ENCODE data around the gene PLA2G3. TPM values are rescaled to one million over a fixed set of nuclear protein-coding genes. Genes with fewer than 3 reads are reported as not detected.
A peak's percentile ranks its signal among the peaks of the same experiment; 100 is the strongest.

The PLA2G3 gene
- total and polyA plus RNA-seq, 2 donors (not counting 3 experiments of a cell fraction or from before 2014, with no cell fraction given) = 0.75 to 0.84 TPM

- peak overlapping the region; percentile 95 for H3K4me2 ChIP-seq (ENCODE audit: insufficient read depth, low read length)
- peaks cover 19% of the 10 kb centered on the region for H3K4me1 ChIP-seq (ENCODE audit: control insufficient read depth, extremely low read depth, insufficient read depth, low read length)
- H3K9me3 ChIP-seq (replicated peaks; ENCODE audit: control insufficient read depth, insufficient read depth, low read length) = no peaks in the 10 kb centered on the region
- intact Hi-C loops (cut with micrococcal nuclease) = loop anchor here (5.0 kb wide), 1 partner anchor 71 kb away; no protein-coding TSS in a partner anchor
- ChIA-PET POLR2A (no interaction called here), CTCF (interaction anchor here (1.8 to 17.9 kb wide), 5 partner anchors 12 to 111 kb away, joined by 5 to 231 read pairs (median 22); partner anchors contain the start of gene SELENOM)
- dilution Hi-C loops (cut with MboI; ENCODE audit: extremely low pct_ligation_motif_present, low sequenced_read_pairs) = no loop called here
- no TSS peak for BruUV-seq (replicated peaks)
- H2AFZ ChIP-seq (ENCODE audit: low read depth, low read length) = no peak overlapping the region
- no peak for DNase-seq (ENCODE audit: low read depth, low spot score)
- TF ChIP-seq MAX (IDR thresholded peaks at IDR 0.05; ENCODE audit: insufficient read depth, insufficient read length) (no peak), JUN (IDR thresholded peaks at IDR 0.05; ENCODE audit: borderline replicate concordance, insufficient read depth, insufficient read length, low read depth) (no peak), MYC (IDR thresholded peaks at IDR 0.05; ENCODE audit: low read depth, low read length) (no peak), GATA2 (IDR thresholded peaks at IDR 0.05; ENCODE audit: insufficient read depth, insufficient read length, low read depth, low read length) (no peak)
- H3K4me3 ChIP-seq (replicated peaks in 1 of 3; ENCODE audit: insufficient read depth in 1 of 3, low read depth in 1 of 3, low read length in 3 of 3) = peak overlapping the region in 1 of 3 experiments; percentile 52
- H3K9me1 ChIP-seq (replicated peaks; ENCODE audit: control insufficient read depth, extremely low read depth, insufficient read depth, low read length) = no peaks in the 10 kb centered on the region
- no peak for FAIRE-seq
- H3K27me3 ChIP-seq (ENCODE audit: control insufficient read depth in 2 of 2, insufficient read depth in 2 of 2, low read length in 2 of 2) = no peaks in the 10 kb centered on the region
- peaks cover 39% of the 10 kb centered on the region for H3K79me2 ChIP-seq (ENCODE audit: control insufficient read depth, insufficient read depth, low read length)
- H3K27ac ChIP-seq (ENCODE audit: insufficient read depth, low read depth, low read length) = no peak overlapping the region
- peaks cover 2 to 3% of the 10 kb centered on the region in 2 experiments for H3K36me3 ChIP-seq (ENCODE audit: control insufficient read depth in 2 of 2, extremely low read depth in 1 of 2, insufficient read depth in 2 of 2, low read length in 2 of 2)
- no peak overlapping the region for H3K9ac ChIP-seq (replicated peaks; ENCODE audit: extremely low read depth, insufficient read depth, low read length)
- no peaks in the 10 kb centered on the region for H4K20me1 ChIP-seq (replicated peaks; ENCODE audit: control insufficient read depth, extremely low read depth, insufficient read depth, low read length)
Measured at GRCh38 chr22:31161386-31161785, 21.1 kb upstream of the PLA2G3 start.

- intact Hi-C loops (cut with micrococcal nuclease) = loop anchor here (5.0 kb wide), 1 partner anchor 72 kb away; no protein-coding TSS in a partner anchor
- H3K9me3 ChIP-seq (replicated peaks; ENCODE audit: control insufficient read depth, insufficient read depth, low read length) = no peaks in the 10 kb centered on the region
- BruUV-seq (replicated peaks) = TSS peak; percentile 41
- H3K79me2 ChIP-seq (ENCODE audit: control insufficient read depth, insufficient read depth, low read length) = peaks cover 31% of the 10 kb centered on the region
- peak; percentile 55 for DNase-seq (ENCODE audit: low read depth, low spot score)
- peaks cover 26% of the 10 kb centered on the region for H3K4me1 ChIP-seq (ENCODE audit: control insufficient read depth, extremely low read depth, insufficient read depth, low read length)
- POLR2A ChIA-PET = interaction anchor here (0.6 kb wide), 3 partner anchors 9 to 359 kb away, joined by 3 to 7 read pairs (median 4); partner anchors contain the start of gene SMTN
- H3K27me3 ChIP-seq (ENCODE audit: control insufficient read depth in 2 of 2, insufficient read depth in 2 of 2, low read length in 2 of 2) = no peaks in the 10 kb centered on the region
- no peaks in the 10 kb centered on the region for H4K20me1 ChIP-seq (replicated peaks; ENCODE audit: control insufficient read depth, extremely low read depth, insufficient read depth, low read length)
- peak overlapping the region; percentile 95 for H3K4me2 ChIP-seq (ENCODE audit: insufficient read depth, low read length)
- CTCF ChIA-PET = interaction anchor here (1.0 to 17.9 kb wide), 9 partner anchors 8 to 112 kb away, joined by 3 to 231 read pairs (median 8); partner anchors contain the start of genes LIMK2, PLA2G3 and SELENOM
- peak overlapping the region; percentile 46 for H2AFZ ChIP-seq (ENCODE audit: low read depth, low read length)
- FAIRE-seq = no peak
- no peaks in the 10 kb centered on the region for H3K9me1 ChIP-seq (replicated peaks; ENCODE audit: control insufficient read depth, extremely low read depth, insufficient read depth, low read length)
- peaks cover under 1 to 3% of the 10 kb centered on the region in 2 experiments for H3K36me3 ChIP-seq (ENCODE audit: control insufficient read depth in 2 of 2, extremely low read depth in 1 of 2, insufficient read depth in 2 of 2, low read length in 2 of 2)
- dilution Hi-C loops (cut with MboI; ENCODE audit: extremely low pct_ligation_motif_present, low sequenced_read_pairs) = no loop called here
- TF ChIP-seq MYC (IDR thresholded peaks at IDR 0.05; ENCODE audit: low read depth, low read length) = no peak
- no peak for TF ChIP-seq MAX (IDR thresholded peaks at IDR 0.05; ENCODE audit: insufficient read depth, insufficient read length)
- no peak for TF ChIP-seq POLR2A (IDR thresholded peaks at IDR 0.05; ENCODE audit: low read depth, low read length)
- no peak for TF ChIP-seq FOS (IDR thresholded peaks at IDR 0.05; ENCODE audit: borderline replicate concordance, insufficient read depth, low read length)
- no peak for TF ChIP-seq POLR2AphosphoS5 (IDR thresholded peaks at IDR 0.05; ENCODE audit: insufficient read depth, low read depth, low read length)
- TF ChIP-seq GATA2 (IDR thresholded peaks at IDR 0.05; ENCODE audit: insufficient read depth, insufficient read length, low read depth, low read length) = no peak
- no peak for TF ChIP-seq CTCF (IDR thresholded peaks at IDR 0.05; ENCODE audit: extremely low read depth in 1 of 2, insufficient read depth in 1 of 2, low read depth in 1 of 2, low read length in 2 of 2)
- TF ChIP-seq EZH2 (IDR thresholded peaks at IDR 0.05; ENCODE audit: borderline replicate concordance, low read depth, low read length, severe bottlenecking) = no peak
- no peak for TF ChIP-seq JUN (IDR thresholded peaks at IDR 0.05; ENCODE audit: borderline replicate concordance, insufficient read depth, insufficient read length, low read depth)
- H3K9ac ChIP-seq (replicated peaks; ENCODE audit: extremely low read depth, insufficient read depth, low read length) = peak overlapping the region; percentile 68
- peak overlapping the region; percentile 17 to 79 (median 52) for H3K4me3 ChIP-seq (replicated peaks in 1 of 3; ENCODE audit: insufficient read depth in 1 of 3, low read depth in 1 of 3, low read length in 3 of 3)
- peak overlapping the region; percentile 34 for H3K27ac ChIP-seq (ENCODE audit: insufficient read depth, low read depth, low read length)
Measured at GRCh38 chr22:31160328-31160978, 20.1 kb upstream of the PLA2G3 start.
